BJ (cell line): Measurements from ENCODE around the gene CACHD1. TPM values are rescaled to one million over a fixed set of nuclear protein-coding genes. Genes with fewer than 3 reads are reported as not detected.

ENCODE experiments used
- CTCF ChIA-PET: fragments of 350-600 bp; formaldehyde crosslinking; extraction: SDS; loops from one replicate; lab custom pipeline; 2021; ENCODE audit warnings: antibody characterized with exemption, inconsistent platforms; lab: Yijun Ruan, JAX
- POLR2A ChIA-PET: fragments of 300-600 bp; sonication (Branson Sonifier 250); formaldehyde crosslinking; extraction: SDS; loops from one replicate; lab custom pipeline; 2021; ENCODE audit warnings: antibody characterized with exemption; lab: Charles Lee
- DNase-seq: peaks from one replicate; pipeline ENCODE4 v3.0.0-alpha.2; 2011; ENCODE audit warnings: low read depth
- H3K27me3 ChIP-seq: 2 replicates; pipeline ENCODE4 v1.6.0; 2011; ENCODE audit warnings: low read length; ENCODE audit not compliant: control insufficient read depth, insufficient read depth
- H3K36me3 ChIP-seq: 2 replicates; pipeline ENCODE4 v1.5.1; 2011; ENCODE audit warnings: low read length; ENCODE audit not compliant: control insufficient read depth, insufficient read depth
- H3K4me3 ChIP-seq: 2 replicates; pipeline ENCODE4 v1.5.1; 2011; ENCODE audit warnings: low read depth, mild to moderate bottlenecking, control low read depth, low read length
- CTCF ChIP-seq: IDR thresholded peaks from 2 replicates; pipeline ENCODE4 v1.5.1; 2011; ENCODE audit warnings: low read depth, mild to moderate bottlenecking, control low read depth, inconsistent platforms, low read length, moderate library complexity; ENCODE audit not compliant: insufficient read depth
- polyA plus RNA-seq: library from polyadenylated mRNA; depleted of rRNA; stranded (reverse); fragments of >200 nt; gene quantifications from 2 replicates; pipeline ENCODE4 v1.2.3, GENCODE V29; 2011

Gene CACHD1
- polyA plus RNA-seq, 1 experiment, result 3.0 TPM

DNA sequence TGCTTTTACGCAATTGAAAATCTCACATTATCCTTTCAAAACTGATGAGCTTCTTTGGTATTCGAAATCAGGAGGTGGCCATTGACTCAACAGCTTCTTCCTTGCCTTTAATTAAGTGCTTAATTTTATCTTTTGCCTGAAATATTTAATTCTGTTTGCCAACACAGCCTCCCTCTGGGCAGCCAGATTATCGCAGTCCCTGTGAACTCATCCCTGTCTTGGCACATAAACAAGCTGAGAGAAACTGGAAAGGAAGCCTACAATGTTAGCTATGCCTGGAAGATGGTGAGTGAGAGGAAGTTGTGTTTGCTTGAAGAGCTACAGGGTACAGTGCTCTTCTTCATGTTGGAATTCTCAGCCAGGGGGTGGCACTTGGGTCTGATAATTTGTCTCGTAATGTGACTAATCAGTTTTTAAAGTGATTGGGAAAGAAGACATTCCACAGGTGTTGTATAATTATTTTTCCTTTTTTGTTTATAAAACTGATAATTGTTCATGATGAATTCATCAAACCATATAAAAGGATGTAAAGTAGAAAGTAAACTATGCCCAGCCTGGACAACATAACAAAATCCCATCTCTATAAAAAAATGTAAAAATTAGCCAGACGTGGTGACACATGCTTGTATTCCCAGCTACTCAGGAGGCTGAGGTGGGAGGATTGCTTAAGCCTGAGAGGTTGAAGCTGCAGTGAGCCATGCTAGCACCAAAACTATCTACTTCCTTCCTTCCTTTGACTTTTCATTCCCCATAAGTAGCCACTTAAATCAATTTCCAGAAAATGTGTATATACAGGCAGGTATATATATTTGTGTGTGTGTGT is 184.8 kb downstream of the CACHD1 start:
- no peak overlapping the region for H3K4me3 ChIP-seq
- ChIA-PET POLR2A (no interaction called here), CTCF (interaction anchor here (0.6 to 1.1 kb wide), 4 partner anchors 13 to 385 kb away, joined by 3 to 5 read pairs (median 4); no protein-coding TSS in a partner anchor)
- no peaks in the 10 kb centered on the region for H3K36me3 ChIP-seq
- peak; percentile 20; the same call in 1 of the 2 replicates for TF ChIP-seq CTCF
- DNase-seq, result no peak
- H3K27me3 ChIP-seq, result no peaks in the 10 kb centered on the region

DNA sequence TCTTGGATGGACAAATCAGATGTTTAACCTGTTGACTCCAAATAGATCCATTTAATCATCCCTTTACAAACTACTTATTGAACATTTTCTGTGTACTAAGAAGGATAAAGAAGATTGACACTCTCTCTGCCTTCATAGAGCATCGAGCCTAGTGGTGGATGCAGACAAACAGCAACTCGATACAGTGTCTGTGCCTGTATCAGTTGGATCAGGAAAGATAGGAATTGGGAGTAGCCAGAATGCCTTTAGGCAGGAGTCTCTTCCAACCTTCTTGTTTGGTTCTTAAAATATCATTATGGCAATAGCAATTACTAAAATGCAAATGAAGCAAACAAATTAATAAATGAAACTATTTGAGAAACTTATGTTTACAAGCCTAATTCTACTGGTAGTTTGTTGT is 185.9 kb downstream of the CACHD1 start:
- TF ChIP-seq CTCF, result no peak

DNA sequence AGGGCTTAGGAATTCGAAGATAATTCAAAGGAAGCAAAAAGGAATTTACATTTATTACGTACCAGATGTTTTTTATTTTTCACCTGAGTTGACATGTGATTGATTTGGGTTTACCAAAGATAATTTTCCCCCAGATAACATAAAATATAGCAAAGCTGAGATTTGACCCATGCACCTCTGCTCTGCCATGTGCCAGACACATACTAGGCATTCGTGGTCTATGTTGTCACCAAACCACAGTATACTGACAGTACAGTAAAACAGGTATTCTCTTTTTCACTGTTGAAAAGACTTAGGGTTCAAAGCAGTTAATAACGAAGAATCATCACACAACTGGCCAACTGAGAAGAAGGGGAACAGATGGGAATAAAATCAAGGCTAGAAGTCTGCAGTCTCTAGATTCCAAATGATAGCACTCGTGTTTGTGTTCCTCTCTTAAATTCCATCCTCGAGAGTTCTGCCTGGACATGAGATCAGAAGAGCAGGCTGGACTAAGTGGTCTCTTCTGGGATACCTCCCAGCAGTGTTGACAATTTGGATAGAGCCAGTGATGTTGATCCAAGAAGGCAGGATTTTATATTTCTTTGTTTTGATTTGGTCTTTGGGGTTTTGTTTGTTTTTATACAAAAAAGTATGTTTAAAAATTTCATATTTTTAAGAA is 189.7 kb downstream of the CACHD1 start:
- CTCF ChIA-PET, result interaction anchor here (1.4 to 4.8 kb wide), 2 partner anchors 16 kb away, joined by 8 to 24 read pairs; no protein-coding TSS in a partner anchor
- Histone ChIP-seq H3K27me3 (no peaks in the 10 kb centered on the region), H3K4me3 (no peak overlapping the region), H3K36me3 (no peaks in the 10 kb centered on the region; the same call in 1 of the 2 replicates)
- POLR2A ChIA-PET, result no interaction called here
- no peak for DNase-seq
- TF ChIP-seq CTCF, result no peak

More for the DNA sequence above, 185.9 kb downstream of the CACHD1 start:
- Histone ChIP-seq H3K27me3 (no peaks in the 10 kb centered on the region), H3K4me3 (no peak overlapping the region), H3K36me3 (no peaks in the 10 kb centered on the region)
- no peak for DNase-seq
- ChIA-PET CTCF (no interaction called here), POLR2A (no interaction called here)

DNA sequence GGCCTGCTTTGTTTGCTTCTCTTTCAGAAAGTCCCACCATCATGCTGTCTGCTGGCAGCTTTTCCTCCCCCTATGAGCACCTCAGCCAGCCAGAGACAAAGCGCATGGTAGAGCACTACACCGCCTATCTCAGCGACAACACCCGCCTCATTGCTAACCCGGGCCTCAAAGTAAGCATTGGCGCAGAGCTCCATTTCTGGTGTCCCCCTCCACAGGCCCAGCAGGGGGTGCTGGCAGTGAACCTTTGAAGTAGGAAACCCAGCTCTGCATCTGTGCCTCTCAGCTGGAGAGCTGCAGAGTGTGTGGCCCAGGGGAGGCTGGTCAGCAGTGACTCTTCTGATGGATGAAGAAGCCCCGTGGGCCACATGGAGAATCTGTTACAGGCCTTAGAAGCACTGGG is 193.7 kb downstream of the CACHD1 start:
- Histone ChIP-seq H3K4me3 (no peak overlapping the region), H3K27me3 (no peaks in the 10 kb centered on the region), H3K36me3 (no peaks in the 10 kb centered on the region; the same call in 1 of the 2 replicates)
- TF ChIP-seq CTCF, result peak; percentile 19; the same call in 1 of the 2 replicates
- DNase-seq, result no peak
- ChIA-PET POLR2A (no interaction called here), CTCF (interaction anchor here (4.8 kb wide), 1 partner anchor 12 kb away, joined by 24 read pairs; no protein-coding TSS in a partner anchor)

DNA sequence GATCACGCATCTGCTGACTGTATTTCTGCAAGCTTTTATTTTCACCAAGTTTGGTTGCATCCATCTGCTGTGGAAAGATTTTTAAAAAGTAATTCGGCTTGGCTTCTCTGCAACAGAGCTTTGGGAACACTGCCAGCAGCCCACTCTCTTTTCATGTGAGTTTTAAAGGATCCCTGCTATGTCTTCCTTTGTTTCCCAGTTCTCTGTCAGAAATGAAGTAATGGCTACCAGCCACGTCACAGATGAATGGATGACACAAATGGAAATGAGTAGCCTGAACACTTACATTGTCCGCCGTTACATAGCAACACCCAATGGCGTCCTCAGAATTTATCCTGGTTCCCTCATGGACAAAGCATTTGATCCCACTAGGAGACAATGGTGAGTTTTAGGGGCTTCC is 194.4 kb downstream of the CACHD1 start:
- H3K4me3 ChIP-seq, result no peak overlapping the region
- CTCF ChIA-PET, result interaction anchor here (0.6 to 4.8 kb wide), 3 partner anchors 12 to 21 kb away, joined by 3 to 24 read pairs (median 3); no protein-coding TSS in a partner anchor
- H3K27me3 ChIP-seq, result no peaks in the 10 kb centered on the region
- no peak for TF ChIP-seq CTCF
- POLR2A ChIA-PET, result no interaction called here
- H3K36me3 ChIP-seq, result no peaks in the 10 kb centered on the region; the same call in 1 of the 2 replicates
- no peak for DNase-seq
